Endothelial cell of umbilical vein (primary cell): ENCODE measurements around the gene AARS2. TPM values are rescaled to one million over a fixed set of nuclear protein-coding genes. Genes with fewer than 3 reads are reported as not detected.
A peak's percentile ranks its signal among the peaks of the same experiment; 100 is the strongest.

ENCODE experiments used
- BruUV-seq: library from RNA; stranded (reverse); fragments of 400-500 nt; replicated peaks from 2 replicates; lab custom pipeline; 2021; lab: Mats Ljungman, UMichigan
- CTCF ChIA-PET: fragments of 300-600, 350-600 bp; sonication (Branson Sonifier 250); formaldehyde crosslinking; loops from one replicate; lab custom pipeline; 2021; ENCODE audit warnings: antibody characterized with exemption, inconsistent platforms; lab: Charles Lee
- POLR2A ChIA-PET: fragments of 300-600, 350-600 bp; sonication (Branson Sonifier 250); formaldehyde crosslinking; loops from one replicate; lab custom pipeline; 2021; ENCODE audit warnings: antibody characterized with exemption, inconsistent platforms; lab: Charles Lee
- DNase-seq: peaks from one replicate; pipeline ENCODE4 v3.0.0-alpha.2; 2011; ENCODE audit warnings: low read depth, low spot score
- FAIRE-seq: peaks from 2 replicates; lab custom pipeline; 2011; peaks lifted over from hg19 to GRCh38; lab: Jason Lieb, UNC
- H2AFZ ChIP-seq: 2 replicates; pipeline ENCODE4 v1.6.0; 2012; ENCODE audit warnings: low read depth, low read length, control low read depth, inconsistent platforms
- H3K27ac ChIP-seq: 2 replicates; pipeline ENCODE4 v1.5.1; 2011; ENCODE audit warnings: low read depth, mild to moderate bottlenecking, control low read depth, low read length, moderate library complexity; ENCODE audit not compliant: insufficient read depth
- H3K27me3 ChIP-seq, 2 experiments: 2 replicates each; pipeline versions ENCODE4 v1.6.0 to v1.6.1; 2011; ENCODE audit warnings: low read length in 2 of 2, mixed read lengths in 1 of 2; ENCODE audit not compliant: control insufficient read depth in 2 of 2, insufficient read depth in 2 of 2
- H3K36me3 ChIP-seq, 2 experiments: 2 replicates in 1 of 2; 3 replicates in 1 of 2; pipeline ENCODE4 v1.5.1; 2011; ENCODE audit warnings: low read length in 2 of 2, mild to moderate bottlenecking in 1 of 2, moderate library complexity in 1 of 2; ENCODE audit not compliant: control insufficient read depth in 2 of 2, insufficient read depth in 2 of 2; ENCODE audit errors: extremely low read depth in 1 of 2
- H3K4me1 ChIP-seq: 3 replicates; pipeline ENCODE4 v1.5.1; 2011; ENCODE audit warnings: mild to moderate bottlenecking, low read length; ENCODE audit not compliant: control insufficient read depth, insufficient read depth; ENCODE audit errors: extremely low read depth
- H3K4me2 ChIP-seq: 2 replicates; pipeline ENCODE4 v1.6.1; 2011; ENCODE audit warnings: low read length, control low read depth, mixed read lengths; ENCODE audit not compliant: insufficient read depth
- H3K4me3 ChIP-seq, 3 experiments: fragments of 200-600 bp in 1 of 3; sonication (generic), shearing (Covaris generic) in 1 of 3; replicated peaks in 1 of 3; 2 replicates each; pipeline ENCODE4 v1.5.1; 2011 to 2016; ENCODE audit warnings: control low read depth in 3 of 3, low read length in 3 of 3, mild to moderate bottlenecking in 2 of 3, inconsistent platforms in 1 of 3, low read depth in 1 of 3, moderate library complexity in 1 of 3; ENCODE audit not compliant: insufficient read depth in 1 of 3
- H3K79me2 ChIP-seq: 2 replicates; pipeline ENCODE4 v1.6.0; 2012; ENCODE audit warnings: low read length, inconsistent platforms; ENCODE audit not compliant: control insufficient read depth, insufficient read depth
- H3K9ac ChIP-seq: replicated peaks from 2 replicates; pipeline ENCODE3; 2011; ENCODE audit warnings: low read length, control low read depth; ENCODE audit not compliant: insufficient read depth; ENCODE audit errors: extremely low read depth
- H3K9me1 ChIP-seq: replicated peaks from 3 replicates; pipeline ENCODE4 v1.6.0; 2011; ENCODE audit warnings: mild to moderate bottlenecking, low read length; ENCODE audit not compliant: control insufficient read depth, insufficient read depth; ENCODE audit errors: extremely low read depth
- H3K9me3 ChIP-seq: replicated peaks from 2 replicates; pipeline ENCODE4 v1.5.1; 2012; ENCODE audit warnings: low read length, inconsistent platforms; ENCODE audit not compliant: control insufficient read depth, insufficient read depth
- H4K20me1 ChIP-seq: replicated peaks from 2 replicates; pipeline ENCODE3; 2011; ENCODE audit warnings: mild to moderate bottlenecking, low read length; ENCODE audit not compliant: control insufficient read depth, insufficient read depth; ENCODE audit errors: extremely low read depth
- EZH2 ChIP-seq: IDR thresholded peaks from 2 replicates; pipeline ENCODE4 v1.6.1; 2012; ENCODE audit warnings: borderline replicate concordance, low read depth, mild to moderate bottlenecking, moderate library complexity, low read length, inconsistent platforms; ENCODE audit not compliant: severe bottlenecking
- FOS ChIP-seq: IDR thresholded peaks from 2 replicates; pipeline ENCODE4 v1.6.1; 2011; ENCODE audit warnings: mild to moderate bottlenecking, low read length, moderate library complexity, borderline replicate concordance; ENCODE audit not compliant: insufficient read depth
- GATA2 ChIP-seq: IDR thresholded peaks from 2 replicates; pipeline ENCODE4 v1.7.0; 2011; ENCODE audit warnings: low read depth, mild to moderate bottlenecking, moderate library complexity, mixed read lengths, low read length; ENCODE audit not compliant: insufficient read length, insufficient read depth
- JUN ChIP-seq: IDR thresholded peaks from 2 replicates; pipeline ENCODE4 v1.6.1; 2011; ENCODE audit warnings: borderline replicate concordance, low read depth; ENCODE audit not compliant: insufficient read length, insufficient read depth
- MYC ChIP-seq: IDR thresholded peaks from one replicate; pipeline ENCODE4 v1.6.1; 2011; ENCODE audit warnings: mild to moderate bottlenecking, low read depth, low read length
- POLR2A ChIP-seq: IDR thresholded peaks from 2 replicates; pipeline ENCODE4 v1.6.1; 2012; ENCODE audit warnings: low read depth, mild to moderate bottlenecking, control low read depth, low read length
- POLR2AphosphoS5 ChIP-seq: IDR thresholded peaks from 2 replicates; pipeline ENCODE4 v1.6.1; 2012; ENCODE audit warnings: low read depth, mild to moderate bottlenecking, control low read depth, low read length, moderate library complexity; ENCODE audit not compliant: insufficient read depth
- dilution Hi-C: fragments of 300-500 bp; cut with MboI; formaldehyde crosslinking; loops from one replicate; pipeline ENCODE4 v1.15.0; 2019; ENCODE audit warnings: low sequenced_read_pairs; ENCODE audit not compliant: extremely low pct_ligation_motif_present
- intact Hi-C: fragments of 100-400 bp; cut with micrococcal nuclease; formaldehyde crosslinking; loops from one replicate; pipeline ENCODE4 v1.10.0; 2022
- polyA plus RNA-seq, 4 experiments: library from polyadenylated mRNA; depleted of rRNA in 3 of 4; stranded (reverse) in 3 of 4; unstranded in 1 of 4; fragments of >200 nt; gene quantifications; 2 replicates each; pipeline versions ENCODE4 v1.2.1 to v1.2.3, GENCODE V29; 2011 to 2012; ENCODE audit warnings: missing spikeins in 1 of 4
- total RNA-seq: library from RNA; stranded (reverse); gene quantifications from 2 replicates; pipeline ENCODE4 v1.2.3, GENCODE V29; 2021
- TF ChIP-seq, protein P1 (sequence below), 2 donors: IDR thresholded peaks; 1 replicate in 1 of 2; 2 replicates in 1 of 2; pipeline ENCODE4 v1.5.1; 2011; ENCODE audit warnings: low read length in 2 of 2, mild to moderate bottlenecking in 2 of 2, moderate library complexity in 2 of 2, control low read depth in 1 of 2, inconsistent platforms in 1 of 2, low read depth in 1 of 2; ENCODE audit not compliant: insufficient read depth in 1 of 2; ENCODE audit errors: extremely low read depth in 1 of 2
- TF ChIP-seq, protein P2 (sequence below): IDR thresholded peaks from 2 replicates; pipeline ENCODE4 v1.6.1; 2011; ENCODE audit not compliant: insufficient read depth, insufficient read length

The AARS2 gene
- total and polyA plus RNA-seq, 2 donors (not counting 3 experiments of a cell fraction or from before 2014, with no cell fraction given), result 8.3 to 17.9 TPM

GRCh38 chr6:44269178-44269920 is 43.8 kb downstream of the AARS2 start:
- peak; percentile 83 for FAIRE-seq
- Histone ChIP-seq H3K9me1 (no peaks in the 10 kb centered on the region), H3K9ac (no peak overlapping the region), H3K4me1 (peaks cover 13% of the 10 kb centered on the region), H3K4me2 (no peak overlapping the region), H2AFZ (no peak overlapping the region), H4K20me1 (no peaks in the 10 kb centered on the region), H3K79me2 (peaks cover under 1% of the 10 kb centered on the region), H3K4me3 (no peak overlapping the region), H3K9me3 (no peaks in the 10 kb centered on the region), H3K36me3 (no peaks in the 10 kb centered on the region), H3K27me3 (peaks cover 27 to 40% of the 10 kb centered on the region in 2 experiments), H3K27ac (no peak overlapping the region)
- intact Hi-C loops, result no loop called here
- POLR2A ChIA-PET, result no interaction called here
- no peak for DNase-seq
- no peak for TF ChIP-seq EZH2
- TF ChIP-seq, protein P1, sequence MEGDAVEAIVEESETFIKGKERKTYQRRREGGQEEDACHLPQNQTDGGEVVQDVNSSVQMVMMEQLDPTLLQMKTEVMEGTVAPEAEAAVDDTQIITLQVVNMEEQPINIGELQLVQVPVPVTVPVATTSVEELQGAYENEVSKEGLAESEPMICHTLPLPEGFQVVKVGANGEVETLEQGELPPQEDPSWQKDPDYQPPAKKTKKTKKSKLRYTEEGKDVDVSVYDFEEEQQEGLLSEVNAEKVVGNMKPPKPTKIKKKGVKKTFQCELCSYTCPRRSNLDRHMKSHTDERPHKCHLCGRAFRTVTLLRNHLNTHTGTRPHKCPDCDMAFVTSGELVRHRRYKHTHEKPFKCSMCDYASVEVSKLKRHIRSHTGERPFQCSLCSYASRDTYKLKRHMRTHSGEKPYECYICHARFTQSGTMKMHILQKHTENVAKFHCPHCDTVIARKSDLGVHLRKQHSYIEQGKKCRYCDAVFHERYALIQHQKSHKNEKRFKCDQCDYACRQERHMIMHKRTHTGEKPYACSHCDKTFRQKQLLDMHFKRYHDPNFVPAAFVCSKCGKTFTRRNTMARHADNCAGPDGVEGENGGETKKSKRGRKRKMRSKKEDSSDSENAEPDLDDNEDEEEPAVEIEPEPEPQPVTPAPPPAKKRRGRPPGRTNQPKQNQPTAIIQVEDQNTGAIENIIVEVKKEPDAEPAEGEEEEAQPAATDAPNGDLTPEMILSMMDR (IDR thresholded peaks at IDR 0.05; ENCODE audit: extremely low read depth in 1 of 2, insufficient read depth in 1 of 2, low read depth in 1 of 2, low read length in 2 of 2), result no peak
- TF ChIP-seq FOS, result no peak
- TF ChIP-seq POLR2AphosphoS5, result no peak
- no peak for TF ChIP-seq GATA2
- TF ChIP-seq JUN, result no peak
- TF ChIP-seq, protein P2, sequence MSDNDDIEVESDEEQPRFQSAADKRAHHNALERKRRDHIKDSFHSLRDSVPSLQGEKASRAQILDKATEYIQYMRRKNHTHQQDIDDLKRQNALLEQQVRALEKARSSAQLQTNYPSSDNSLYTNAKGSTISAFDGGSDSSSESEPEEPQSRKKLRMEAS, result no peak
- TF ChIP-seq POLR2A, result no peak
- no peak for TF ChIP-seq MYC
- CTCF ChIA-PET, result interaction anchor here (0.6 to 6.2 kb wide), 6 partner anchors 9 to 187 kb away, joined by 3 to 154 read pairs (median 18); partner anchors contain the start of gene AARS2
- BruUV-seq, result no TSS peak
- dilution Hi-C loops, result no loop called here
